ENCODE results near the gene GATD1. TPM values are rescaled to one million over a fixed set of nuclear protein-coding genes. Genes with fewer than 3 reads are reported as not detected.

Gene GATD1
- total RNA-seq, 3 donors from 2014 or later = 48.3 to 49.8 (median 49.7) TPM

GRCh38 chr11:769887-770641, 7.2 kb downstream of the GATD1 start:
- DNase-seq (no peak), ATAC-seq (no peak)
- Mint-ChIP-seq H3K4me3 (no peak overlapping the region), H3K9me3 (no peaks in the 10 kb centered on the region), H3K36me3 (ENCODE audit: insufficient read depth) (no peaks in the 10 kb centered on the region), H3K4me1 (ENCODE audit: low read depth) (peaks cover 7% of the 10 kb centered on the region), H3K27me3 (ENCODE audit: low read depth) (no peaks in the 10 kb centered on the region)

GRCh38 chr11:767238-767637, 10.0 kb downstream of the GATD1 start:
- no peak overlapping the region for H3K4me3 Mint-ChIP-seq
- H3K27me3 Mint-ChIP-seq (ENCODE audit: low read depth) = no peaks in the 10 kb centered on the region
- H3K36me3 Mint-ChIP-seq (ENCODE audit: insufficient read depth) = peaks cover 10% of the 10 kb centered on the region
- H3K9me3 Mint-ChIP-seq = no peaks in the 10 kb centered on the region
- DNase-seq (no peak), ATAC-seq (no peak)
- no peaks in the 10 kb centered on the region for H3K4me1 Mint-ChIP-seq (ENCODE audit: low read depth)

- no peak for ATAC-seq
- Mint-ChIP-seq H3K9me3 (no peaks in the 10 kb centered on the region), H3K27me3 (ENCODE audit: low read depth) (no peaks in the 10 kb centered on the region), H3K4me1 (ENCODE audit: low read depth) (no peaks in the 10 kb centered on the region), H3K36me3 (ENCODE audit: insufficient read depth) (peaks cover 10% of the 10 kb centered on the region), H3K4me3 (no peak overlapping the region)
- DNase-seq = no peak
These were observed 10.4 kb downstream of the GATD1 start for GRCh38 chr11:766936-767210.

- ATAC-seq (peak; percentile 42 to 51), DNase-seq (no peak)
- Mint-ChIP-seq H3K4me3 (no peak overlapping the region), H3K36me3 (ENCODE audit: insufficient read depth) (peaks cover 10% of the 10 kb centered on the region), H3K27me3 (ENCODE audit: low read depth) (no peaks in the 10 kb centered on the region), H3K9me3 (no peaks in the 10 kb centered on the region), H3K4me1 (ENCODE audit: low read depth) (no peaks in the 10 kb centered on the region)
These were observed 11.0 kb downstream of the GATD1 start for GRCh38 chr11:766106-766935.

- Mint-ChIP-seq H3K36me3 (ENCODE audit: insufficient read depth) (peaks cover 10% of the 10 kb centered on the region), H3K27me3 (ENCODE audit: low read depth) (no peaks in the 10 kb centered on the region), H3K4me1 (ENCODE audit: low read depth) (no peaks in the 10 kb centered on the region), H3K4me3 (no peak overlapping the region), H3K9me3 (no peaks in the 10 kb centered on the region)
- DNase-seq (no peak), ATAC-seq (no peak)
These were observed 11.5 kb downstream of the GATD1 start for GRCh38 chr11:765802-766091.

- Mint-ChIP-seq H3K27me3 (ENCODE audit: low read depth) (no peaks in the 10 kb centered on the region), H3K4me1 (ENCODE audit: low read depth) (no peaks in the 10 kb centered on the region), H3K4me3 (no peak overlapping the region), H3K9me3 (no peaks in the 10 kb centered on the region), H3K36me3 (ENCODE audit: insufficient read depth) (peaks cover 11% of the 10 kb centered on the region)
- peak; percentile 59 for DNase-seq
- peak; percentile 64 to 73 for ATAC-seq
These were observed 12.1 kb downstream of the GATD1 start for GRCh38 chr11:765025-765801.

- Mint-ChIP-seq H3K4me1 (ENCODE audit: low read depth) (no peaks in the 10 kb centered on the region), H3K36me3 (ENCODE audit: insufficient read depth) (peaks cover 14% of the 10 kb centered on the region), H3K27me3 (ENCODE audit: low read depth) (no peaks in the 10 kb centered on the region), H3K9me3 (no peaks in the 10 kb centered on the region), H3K4me3 (no peak overlapping the region)
- no peak for ATAC-seq
- DNase-seq = no peak
These were observed 12.8 kb downstream of the GATD1 start for GRCh38 chr11:764322-765024.

GRCh38 chr11:763549-764321, 13.6 kb downstream of the GATD1 start:
- Mint-ChIP-seq H3K9me3 (no peaks in the 10 kb centered on the region), H3K4me3 (no peak overlapping the region), H3K36me3 (ENCODE audit: insufficient read depth) (peaks cover 14% of the 10 kb centered on the region), H3K27me3 (ENCODE audit: low read depth) (no peaks in the 10 kb centered on the region), H3K4me1 (ENCODE audit: low read depth) (no peaks in the 10 kb centered on the region)
- ATAC-seq (no peak), DNase-seq (no peak)

- Mint-ChIP-seq H3K36me3 (ENCODE audit: insufficient read depth) (peaks cover 14% of the 10 kb centered on the region), H3K9me3 (no peaks in the 10 kb centered on the region), H3K4me3 (no peak overlapping the region), H3K27me3 (ENCODE audit: low read depth) (no peaks in the 10 kb centered on the region), H3K4me1 (ENCODE audit: low read depth) (no peaks in the 10 kb centered on the region)
- ATAC-seq = no peak
- no peak for DNase-seq
These were observed 14.2 kb downstream of the GATD1 start for GRCh38 chr11:763073-763463.

GRCh38 chr11:762421-763072, 14.7 kb downstream of the GATD1 start:
- no peaks in the 10 kb centered on the region for H3K9me3 Mint-ChIP-seq
- no peak overlapping the region for H3K4me3 Mint-ChIP-seq
- H3K4me1 Mint-ChIP-seq (ENCODE audit: low read depth) = no peaks in the 10 kb centered on the region
- DNase-seq (no peak), ATAC-seq (no peak)
- H3K27me3 Mint-ChIP-seq (ENCODE audit: low read depth) = no peaks in the 10 kb centered on the region
- H3K36me3 Mint-ChIP-seq (ENCODE audit: insufficient read depth) = peaks cover 14% of the 10 kb centered on the region

- Mint-ChIP-seq H3K27me3 (ENCODE audit: low read depth) (no peaks in the 10 kb centered on the region), H3K4me3 (no peak overlapping the region), H3K4me1 (ENCODE audit: low read depth) (no peaks in the 10 kb centered on the region), H3K9me3 (no peaks in the 10 kb centered on the region), H3K36me3 (ENCODE audit: insufficient read depth) (peaks cover 19% of the 10 kb centered on the region)
- no peak for ATAC-seq
- DNase-seq = no peak
These were observed 15.7 kb downstream of the GATD1 start for GRCh38 chr11:761526-762108.

GRCh38 chr11:760236-760635, 17.1 kb downstream of the GATD1 start:
- H3K36me3 Mint-ChIP-seq (ENCODE audit: insufficient read depth) = peaks cover 19% of the 10 kb centered on the region

GRCh38 chr11:749731-750130, 27.6 kb downstream of the GATD1 start:
- no peaks in the 10 kb centered on the region for H3K27me3 Mint-ChIP-seq (ENCODE audit: low read depth)
- peaks cover 14% of the 10 kb centered on the region for H3K4me1 Mint-ChIP-seq (ENCODE audit: low read depth)
- no peak for DNase-seq
- no peak for ATAC-seq
- H3K9me3 Mint-ChIP-seq = no peaks in the 10 kb centered on the region
- H3K4me3 Mint-ChIP-seq = peak overlapping the region; percentile 66
- no peaks in the 10 kb centered on the region for H3K36me3 Mint-ChIP-seq (ENCODE audit: insufficient read depth)

More at GRCh38 chr11:760236-760635, 17.1 kb downstream of the GATD1 start:
- ATAC-seq (no peak), DNase-seq (no peak)
- no peaks in the 10 kb centered on the region for H3K9me3 Mint-ChIP-seq
- no peak overlapping the region for H3K4me3 Mint-ChIP-seq
- H3K4me1 Mint-ChIP-seq (ENCODE audit: low read depth) = no peaks in the 10 kb centered on the region
- no peaks in the 10 kb centered on the region for H3K27me3 Mint-ChIP-seq (ENCODE audit: low read depth)

Data from activated T-cell treated with anti-CD3 and anti-CD28 coated beads, Interleukin-2, amount 50 U/mL, for 4 hours (primary cell).